Lower leg skin (tissue), 4 donors: ENCODE measurements around the gene SEC22A. TPM values are rescaled to one million over a fixed set of nuclear protein-coding genes. Genes with fewer than 3 reads are reported as not detected.

Source experiments
- DNase-seq, 2 donors: peaks; one replicate each; pipeline ENCODE4 v3.0.0-alpha.2; 2019; ENCODE audit warnings: low spot score in 2 of 2
- H3K4me3 ChIP-seq: fragments of 200-600 bp; sonication (generic); 2 replicates; pipeline ENCODE4 v1.5.1; 2017; ENCODE audit warnings: mild to moderate bottlenecking, low read depth; ENCODE audit not compliant: poor library complexity, severe bottlenecking
- CTCF ChIP-seq, 3 donors: fragments of 450-650 bp; IDR thresholded peaks; one replicate each; pipeline ENCODE4 v1.5.1; 2016; ENCODE audit warnings: antibody characterized with exemption in 3 of 3, mild to moderate bottlenecking in 3 of 3, moderate library complexity in 2 of 3
- POLR2A ChIP-seq, 2 donors: fragments of 450-650 bp; IDR thresholded peaks; one replicate each; pipeline ENCODE4 v1.6.1; 2016 to 2017; ENCODE audit warnings: antibody characterized with exemption in 2 of 2, mild to moderate bottlenecking in 1 of 2, moderate library complexity in 1 of 2
- WGBS, 2 donors: methylation state at CpG; one replicate each; pipeline ENCODE4 v1.1.5; 2018; 5-methylcytosine and 5-hydroxymethylcytosine counted together
- intact Hi-C: fragments of 100-400 bp; cut with DNase I; formaldehyde crosslinking; loops from one replicate; pipeline ENCODE4 v1.15.0; 2023; ENCODE audit warnings: low total_unique reads
- total RNA-seq, 4 donors: library from RNA; depleted of rRNA; stranded (reverse); fragments of >200 nt; gene quantifications; one replicate each; pipeline ENCODE4 v1.1.0, GENCODE V29; 2016

SEC22A gene
- total RNA-seq, 4 donors from 2014 or later: 20.4 to 37.4 (median 28.2) TPM

- H3K4me3 ChIP-seq: no peak overlapping the region
- no peak for TF ChIP-seq CTCF (IDR thresholded peaks at IDR 0.05)
- no peak for TF ChIP-seq POLR2A (IDR thresholded peaks at IDR 0.05)
- intact Hi-C loops: no loop called here
- peak in 1 of 2 donors; percentile 60 for DNase-seq
- 91 to 93% methylated on average over 14 of the region's 14 CpGs for WGBS, 2 donors
These were observed 85.6 kb downstream of the SEC22A start for GRCh38 chr3:123287051-123287961.

GRCh38 chr3:123287962-123288302 lies 86.2 kb downstream of the SEC22A start:
- 74 to 86% methylated on average over 6 of the region's 6 CpGs for WGBS, 2 donors
- intact Hi-C loops: loop anchor here (2.0 kb wide), 1 partner anchor 41 kb away; no protein-coding TSS in a partner anchor
- no peak overlapping the region for H3K4me3 ChIP-seq
- TF ChIP-seq POLR2A (IDR thresholded peaks at IDR 0.05): no peak
- no peak for TF ChIP-seq CTCF (IDR thresholded peaks at IDR 0.05)
- DNase-seq: peak in 1 of 2 donors; percentile 56

- 94 to 96% methylated on average over 17 to 18 of the region's 20 CpGs for WGBS, 2 donors
- intact Hi-C loops: loop anchor here (2.0 kb wide), 1 partner anchor 43 kb away; no protein-coding TSS in a partner anchor
- no peak overlapping the region for H3K4me3 ChIP-seq
- DNase-seq: peak in 1 of 2 donors; percentile 81
- no peak for TF ChIP-seq CTCF (IDR thresholded peaks at IDR 0.05)
- no peak for TF ChIP-seq POLR2A (IDR thresholded peaks at IDR 0.05)
These were observed 87.8 kb downstream of the SEC22A start for GRCh38 chr3:123289391-123290106.

GRCh38 chr3:123290107-123290930 lies 88.6 kb downstream of the SEC22A start:
- peak in 1 of 2 donors; percentile 59 for DNase-seq
- 87 to 90% methylated on average over 13 of the region's 13 CpGs for WGBS, 2 donors
- intact Hi-C loops: no loop called here
- no peak overlapping the region for H3K4me3 ChIP-seq
- TF ChIP-seq POLR2A (IDR thresholded peaks at IDR 0.05) (no peak), CTCF (IDR thresholded peaks at IDR 0.05) (no peak)

GRCh38 chr3:123290962-123291361 lies 89.2 kb downstream of the SEC22A start:
- no peak overlapping the region for H3K4me3 ChIP-seq
- intact Hi-C loops: no loop called here
- TF ChIP-seq CTCF (IDR thresholded peaks at IDR 0.05): no peak
- no peak for TF ChIP-seq POLR2A (IDR thresholded peaks at IDR 0.05)
- peak in 1 of 2 donors; percentile 76 for DNase-seq
- 92 to 93% methylated on average over 23 of the region's 23 CpGs for WGBS, 2 donors
